CMK (cell line): ENCODE measurements around the gene TMEM232.
"Not testable (repeated sequence)": the region's sequence is repeated elsewhere in the genome, so short reads cannot be mapped to it uniquely, and the experiment has no call there.

Source experiments
- DNase-seq: peaks from one replicate; pipeline ENCODE4 v3.0.0-alpha.2; 2010; ENCODE audit warnings: low read depth

TMEM232 gene

DNA sequence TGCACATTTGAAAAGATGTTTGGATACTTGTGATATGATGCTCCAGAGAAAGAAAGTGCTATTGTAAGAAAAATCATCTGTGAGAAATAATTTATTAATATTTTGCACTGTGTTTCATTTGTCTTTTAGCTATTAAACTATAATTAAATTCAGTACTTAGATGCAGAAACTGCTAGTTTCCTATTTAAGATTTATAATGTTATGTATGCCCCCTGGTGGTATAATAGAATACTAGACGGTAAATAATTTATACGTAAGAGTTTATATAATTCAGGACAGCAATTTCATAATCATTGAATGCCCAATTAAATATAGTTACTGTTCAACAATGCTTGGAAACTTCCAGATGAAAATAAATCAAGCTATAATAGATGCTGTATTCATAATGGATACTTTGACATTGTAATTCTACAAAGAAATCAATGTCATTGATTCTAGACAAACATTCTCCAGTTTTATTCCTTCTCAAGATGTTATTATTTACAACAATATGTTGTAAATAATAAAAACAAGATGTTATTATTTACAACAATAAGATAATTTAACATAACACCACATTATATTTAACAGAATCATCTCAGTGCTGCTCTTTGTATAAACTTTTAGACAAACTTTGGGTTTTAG, 101.0 kb downstream of the TMEM232 start:
- DNase-seq: no peak

DNA sequence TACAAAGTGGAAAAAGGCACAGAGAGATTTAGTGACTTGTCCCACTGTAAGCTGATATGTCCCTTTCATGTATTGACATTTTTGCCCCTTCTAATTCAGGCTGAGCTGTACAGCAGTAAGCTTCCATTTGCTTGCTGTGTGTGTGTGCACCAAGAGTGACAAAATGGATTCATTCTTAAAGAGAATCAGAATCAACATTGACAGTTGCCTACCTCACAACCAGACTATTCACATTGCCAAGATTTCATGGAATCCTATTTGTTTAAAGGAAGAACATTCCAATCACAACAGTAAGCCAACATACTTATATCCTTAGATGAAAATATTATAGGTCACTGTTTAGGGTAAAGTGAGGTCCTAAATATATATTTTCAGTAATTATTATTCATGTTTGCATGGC, 102.6 kb downstream of the TMEM232 start:
- no peak for DNase-seq

DNA sequence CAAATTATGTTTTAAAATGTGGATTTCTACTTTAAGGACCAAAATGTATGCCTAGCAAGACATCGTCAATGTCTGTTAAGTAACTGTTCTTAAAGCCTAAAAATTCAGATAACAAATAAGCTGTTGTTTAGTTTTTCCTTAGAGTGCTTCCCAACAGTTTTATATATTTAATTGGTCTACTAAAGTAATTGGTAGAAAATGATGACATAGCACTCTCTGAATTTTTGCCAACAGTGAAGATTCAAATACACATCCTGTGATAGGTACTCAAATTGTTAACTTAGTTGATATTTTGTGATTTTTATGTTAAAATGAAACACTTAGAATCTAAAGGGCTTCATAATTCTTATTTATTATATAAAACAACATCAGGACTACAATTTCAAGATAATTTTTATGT, 107.5 kb downstream of the TMEM232 start:
- DNase-seq: no peak

DNA sequence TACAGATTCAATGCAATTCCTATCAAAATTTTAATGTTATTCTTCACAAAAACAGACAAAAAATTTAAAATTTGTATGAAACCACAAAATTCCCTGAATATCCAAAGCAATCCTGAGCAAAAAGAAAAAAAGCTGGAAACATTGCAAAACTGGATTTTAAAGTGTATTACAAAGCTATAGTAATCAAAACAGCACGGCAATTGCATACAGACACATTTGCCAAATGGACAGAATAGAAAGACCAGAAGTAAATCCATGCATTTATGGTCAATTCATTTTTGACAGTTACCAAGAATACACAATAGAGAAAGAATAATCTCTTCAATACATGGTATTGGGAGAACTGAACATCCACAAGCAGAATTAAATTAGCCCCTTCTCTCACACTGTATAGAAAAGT, 110.5 kb downstream of the TMEM232 start:
- no peak for DNase-seq

DNA sequence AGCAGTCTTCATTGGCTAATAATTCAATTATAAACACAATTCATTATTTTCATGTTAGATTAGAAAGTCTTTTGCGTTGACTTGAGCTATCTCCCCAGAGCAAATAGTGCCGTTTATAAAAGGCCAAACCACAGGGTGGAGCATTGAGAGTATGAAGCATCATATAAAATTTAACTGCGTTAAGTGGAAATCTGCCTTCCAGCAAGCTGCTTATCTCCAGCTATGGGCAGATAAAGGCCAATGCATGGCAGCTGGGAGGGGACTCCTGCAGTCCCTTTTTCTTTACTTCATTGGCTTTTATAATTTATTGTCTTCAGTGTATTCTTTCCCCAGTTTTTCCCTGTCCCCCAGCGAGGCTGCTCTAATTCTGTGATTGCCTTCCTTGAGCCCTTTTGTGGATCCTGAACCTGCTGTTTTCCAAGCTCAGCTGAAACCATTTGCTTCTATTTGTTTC, 113.7 kb downstream of the TMEM232 start:
- DNase-seq: no peak

GRCh38 chr5:110611817-110612216, 114.7 kb downstream of the TMEM232 start:
- DNase-seq: no peak

- no peak for DNase-seq
Measured at GRCh38 chr5:110594866-110595265, 131.6 kb downstream of the TMEM232 start.

- DNase-seq: no peak
Measured at GRCh38 chr5:110590187-110590586, 136.3 kb downstream of the TMEM232 start.

- DNase-seq: no peak
Measured at GRCh38 chr5:110588286-110588980, 138.0 kb downstream of the TMEM232 start.

- DNase-seq: no peak
Measured at GRCh38 chr5:110580625-110581024, 145.8 kb downstream of the TMEM232 start.

DNA sequence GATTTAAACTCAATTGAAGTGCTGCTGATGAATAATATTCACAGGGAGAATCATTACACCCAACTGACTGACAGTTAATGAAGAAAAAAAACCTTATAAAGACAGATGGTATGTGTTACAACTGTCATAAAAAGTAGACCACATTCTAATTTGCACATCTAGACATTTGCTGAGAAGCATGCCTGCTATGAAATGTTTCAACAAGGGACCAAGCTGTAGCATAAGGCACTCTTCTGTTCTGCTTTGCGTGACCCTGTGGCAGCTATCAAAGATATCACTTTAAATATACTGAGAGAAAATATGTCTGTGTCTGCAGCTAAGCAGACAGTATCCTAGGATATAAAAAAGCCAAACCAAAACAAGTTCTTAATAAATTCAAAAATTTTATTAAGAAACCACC, 153.7 kb downstream of the TMEM232 start:
- DNase-seq: no peak

DNA sequence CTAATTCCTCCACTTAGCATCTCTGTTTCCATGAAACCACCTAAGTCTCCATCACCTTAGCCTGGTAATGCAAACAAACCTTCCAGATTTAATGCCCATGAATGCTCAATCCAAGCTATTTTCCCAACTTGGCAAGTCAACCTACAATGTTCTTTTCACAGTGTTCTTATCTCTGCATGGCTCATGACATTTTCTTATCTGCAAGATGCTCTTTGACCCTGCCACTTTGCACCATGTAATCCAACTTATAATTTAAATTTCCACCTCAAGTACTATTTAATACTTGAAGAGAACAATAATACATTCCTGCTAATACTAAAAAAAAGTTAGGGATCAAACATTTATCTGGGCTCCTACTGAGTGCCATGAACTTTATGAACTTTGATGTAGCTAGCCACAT, 164.3 kb downstream of the TMEM232 start:
- DNase-seq: no peak

- no peak for DNase-seq
Measured at GRCh38 chr5:110561510-110561909, 165.0 kb downstream of the TMEM232 start.

DNA sequence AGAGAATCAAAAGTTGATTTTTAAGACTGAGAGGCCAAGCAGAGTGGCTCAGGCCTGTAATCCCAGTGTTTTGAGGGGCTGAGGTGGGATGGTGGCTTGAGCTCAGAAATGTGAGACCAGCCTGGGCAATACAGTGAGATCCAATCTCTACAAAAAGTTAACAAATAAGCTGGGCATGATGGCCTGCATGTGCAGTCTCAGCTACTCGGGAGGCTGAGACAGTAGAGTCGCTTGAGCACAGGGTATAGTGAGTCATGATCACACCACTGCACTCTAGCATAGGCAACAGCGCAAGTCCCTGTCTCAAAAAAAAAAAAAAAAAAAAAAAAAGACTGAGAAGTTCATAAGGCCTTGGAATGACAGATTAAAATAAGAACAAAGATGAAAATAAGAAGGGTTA, 177.2 kb downstream of the TMEM232 start:
- DNase-seq: no peak

DNA sequence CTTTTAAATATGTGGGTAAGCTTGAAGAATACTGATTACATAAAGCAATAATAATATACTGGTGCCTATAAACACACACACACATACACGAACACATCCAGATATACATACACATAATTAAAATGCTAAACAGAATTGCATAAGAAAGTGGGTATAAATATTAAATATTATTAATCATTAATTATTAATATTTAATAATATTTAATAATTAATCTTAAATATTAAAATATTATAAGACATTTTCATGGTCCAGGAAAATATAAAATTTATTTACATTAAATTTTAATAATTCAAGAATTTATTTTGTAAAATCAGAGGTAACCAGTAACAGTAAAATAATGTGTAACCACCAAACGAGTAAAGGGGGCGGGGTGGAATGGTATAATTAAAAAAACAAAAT, 178.3 kb downstream of the TMEM232 start:
- no peak for DNase-seq

GRCh38 chr5:110547495-110547894, 179.0 kb downstream of the TMEM232 start:
- DNase-seq: no peak

- no peak for DNase-seq
Measured at GRCh38 chr5:110545716-110546115, 180.8 kb downstream of the TMEM232 start.

DNA sequence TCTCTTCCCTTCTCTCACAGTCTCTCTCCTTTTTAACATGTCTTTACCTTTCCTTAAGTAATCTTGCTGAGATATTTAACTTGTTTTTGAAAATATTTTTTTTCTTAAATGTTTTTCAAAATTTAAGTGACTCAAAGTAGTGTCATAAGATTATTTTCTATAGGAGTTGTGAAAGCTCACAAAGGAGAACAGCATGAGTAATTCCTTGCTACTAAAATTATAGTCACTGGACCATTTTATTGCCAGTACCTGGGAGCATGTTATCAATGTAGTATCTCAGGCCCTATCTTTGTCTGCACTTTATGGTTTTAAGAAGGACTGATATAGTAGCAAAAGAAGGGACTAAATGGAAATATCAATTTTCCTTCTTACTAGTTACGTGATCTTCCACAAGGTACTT, 181.9 kb downstream of the TMEM232 start:
- no peak for DNase-seq

GRCh38 chr5:110542949-110543348, 183.5 kb downstream of the TMEM232 start:
- DNase-seq: no peak

GRCh38 chr5:110536120-110537115, 190.1 kb downstream of the TMEM232 start:
- no peak for DNase-seq

DNA sequence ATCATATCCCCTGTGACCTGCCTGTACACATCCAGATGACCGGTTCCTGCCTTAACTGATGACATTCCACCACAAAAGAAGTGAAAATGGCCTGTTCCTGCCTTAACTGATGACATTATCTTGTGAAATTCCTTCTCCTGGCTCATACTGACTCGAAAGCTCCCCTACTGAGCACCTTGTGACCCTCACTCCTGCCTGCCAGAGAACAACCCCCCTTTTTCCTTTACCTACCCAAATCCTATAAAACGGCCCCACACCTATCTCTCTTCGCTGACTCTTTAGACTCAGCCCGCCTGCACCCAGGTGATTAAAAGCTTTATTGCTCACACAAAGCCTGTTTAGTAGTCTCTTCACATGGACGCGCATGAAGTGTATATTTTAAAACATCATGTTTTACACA, 191.3 kb downstream of the TMEM232 start:
- DNase-seq: not testable (repeated sequence)

DNA sequence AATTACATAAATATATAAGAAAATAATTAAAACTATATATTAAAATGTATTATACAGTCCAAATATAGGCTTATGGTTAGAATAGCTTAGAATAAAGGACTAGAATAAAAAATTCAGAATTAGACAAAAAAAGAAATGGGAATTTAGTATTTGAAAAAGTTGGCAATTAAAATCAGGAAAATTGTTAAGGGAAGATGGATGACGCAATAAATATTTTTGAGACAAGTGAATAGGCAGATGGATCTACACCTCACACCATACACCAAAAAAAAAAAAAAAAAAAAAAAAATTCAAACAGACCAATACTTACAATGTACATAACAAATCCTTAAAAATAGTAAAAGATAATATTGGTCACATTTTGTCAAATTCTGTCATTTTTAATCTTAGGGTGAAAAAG, 200.7 kb downstream of the TMEM232 start:
- DNase-seq: no peak

DNA sequence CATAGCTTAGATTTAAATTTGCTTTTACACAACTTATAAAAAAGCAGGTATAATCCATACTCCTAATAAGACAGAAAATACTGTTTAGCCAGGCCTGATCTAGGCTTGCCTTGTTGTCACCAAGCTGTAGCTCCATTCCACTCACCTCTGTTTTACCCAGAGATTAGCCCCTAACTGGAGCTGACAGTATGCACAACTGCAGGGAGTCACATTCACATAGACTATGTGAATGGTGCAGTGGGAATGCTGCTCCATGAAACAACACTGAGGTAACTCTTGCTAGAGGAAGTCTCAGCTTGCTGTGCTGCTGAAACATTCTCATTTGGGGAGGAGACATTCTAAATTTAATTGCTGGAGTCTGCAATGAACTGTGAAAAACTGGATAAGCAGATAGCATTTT, 209.1 kb downstream of the TMEM232 start:
- no peak for DNase-seq
